ENCODE data around the gene PRRC1.

PRRC1 gene

GRCh38 chr5:127580731-127581130, 63.3 kb downstream of the PRRC1 start:
- DNase-seq (ENCODE audit: low spot score): no peak

GRCh38 chr5:127581450-127581849, 64.0 kb downstream of the PRRC1 start:
- DNase-seq (ENCODE audit: low spot score): no peak

- no peak for DNase-seq (ENCODE audit: low spot score)
These were observed 65.4 kb downstream of the PRRC1 start for GRCh38 chr5:127582773-127583370.

GRCh38 chr5:127583866-127584265, 66.4 kb downstream of the PRRC1 start:
- DNase-seq (ENCODE audit: low spot score): no peak

GRCh38 chr5:127585661-127586060, 68.2 kb downstream of the PRRC1 start:
- no peak for DNase-seq (ENCODE audit: low spot score)

- no peak for DNase-seq (ENCODE audit: low spot score)
These were observed 68.8 kb downstream of the PRRC1 start for GRCh38 chr5:127586066-127586770.

GRCh38 chr5:127586811-127587210, 69.4 kb downstream of the PRRC1 start:
- no peak for DNase-seq (ENCODE audit: low spot score)

GRCh38 chr5:127587246-127587917, 69.9 kb downstream of the PRRC1 start:
- no peak for DNase-seq (ENCODE audit: low spot score)

- no peak for DNase-seq (ENCODE audit: low spot score)
These were observed 70.9 kb downstream of the PRRC1 start for GRCh38 chr5:127588368-127588767.

GRCh38 chr5:127589309-127590030, 72.0 kb downstream of the PRRC1 start:
- no peak for DNase-seq (ENCODE audit: low spot score)

GRCh38 chr5:127590156-127590722, 72.8 kb downstream of the PRRC1 start:
- peak; percentile 32 for DNase-seq (ENCODE audit: low spot score)

GRCh38 chr5:127595484-127596368, 78.3 kb downstream of the PRRC1 start:
- no peak for DNase-seq (ENCODE audit: low spot score)

- DNase-seq (ENCODE audit: low spot score): no peak
These were observed 79.1 kb downstream of the PRRC1 start for GRCh38 chr5:127596501-127596900.

GRCh38 chr5:127599320-127599719, 81.9 kb downstream of the PRRC1 start:
- no peak for DNase-seq (ENCODE audit: low spot score)

GRCh38 chr5:127599847-127600246, 82.4 kb downstream of the PRRC1 start:
- no peak for DNase-seq (ENCODE audit: low spot score)

GRCh38 chr5:127601111-127601510, 83.7 kb downstream of the PRRC1 start:
- DNase-seq (ENCODE audit: low spot score): no peak

- no peak for DNase-seq (ENCODE audit: low spot score)
These were observed 84.2 kb downstream of the PRRC1 start for GRCh38 chr5:127601601-127602000.

GRCh38 chr5:127602481-127602880, 85.0 kb downstream of the PRRC1 start:
- no peak for DNase-seq (ENCODE audit: low spot score)

- DNase-seq (ENCODE audit: low spot score): no peak
These were observed 85.7 kb downstream of the PRRC1 start for GRCh38 chr5:127602896-127603844.

All from activated CD4-positive, alpha-beta T cell treated with anti-CD3 and anti-CD28 coated beads, Interleukin-2, Interleukin-4, amounts not matched to agents 100 ng/mL and 50 ng/mL, durations not matched to agents 16 hours and 8 hours (primary cell).